Adrenal gland (tissue), 12 donors: ENCODE measurements around the gene SOBP. TPM values are rescaled to one million over a fixed set of nuclear protein-coding genes. Genes with fewer than 3 reads are reported as not detected.

Experiments
- DNase-seq, 7 donors: peaks; one replicate each; pipeline ENCODE4 v3.0.0-alpha.2; 2019 to 2020
- H3K27ac ChIP-seq, 5 donors: fragments of 200-600 bp; sonication (generic) in 4 of 5; 1 replicate in 3 of 5; 2 replicates in 2 of 5; pipeline versions ENCODE4 v1.5.1 to v1.8.0; 2016 to 2020; ENCODE audit warnings: mild to moderate bottlenecking in 1 of 5
- H3K27me3 ChIP-seq: fragments of 200-600 bp; 2 replicates; pipeline ENCODE4 v1.8.0; 2021
- H3K36me3 ChIP-seq, 2 donors: fragments of 200-600 bp; replicated peaks in 1 of 2; 1 replicate in 1 of 2; 2 replicates in 1 of 2; pipeline versions ENCODE4 v1.5.1 to v1.8.0; 2018 to 2022
- H3K4me1 ChIP-seq, 2 donors: fragments of 200-600 bp; replicated peaks in 1 of 2; 1 replicate in 1 of 2; 2 replicates in 1 of 2; pipeline versions ENCODE4 v1.5.1 to v1.8.0; 2018 to 2021
- H3K4me3 ChIP-seq, 4 donors: fragments of 200-600 bp; sonication (generic) in 3 of 4; one replicate each; pipeline ENCODE4 v1.5.1; 2016 to 2018
- H3K9me3 ChIP-seq, 3 donors: fragments of 200-600 bp; sonication (generic) in 1 of 3; replicated peaks in 1 of 3; 1 replicate in 2 of 3; 2 replicates in 1 of 3; pipeline versions ENCODE4 v1.5.1 to v1.8.0; 2016 to 2021
- CTCF ChIP-seq, 6 experiments: fragments of 450-650 bp in 4 of 6; fragments of 200-600 bp in 2 of 6; sonication (generic) in 1 of 6; IDR thresholded peaks; 1 replicate in 5 of 6; 2 replicates in 1 of 6; pipeline versions ENCODE4 v1.5.1 to v1.8.0; 2016 to 2021; ENCODE audit warnings: antibody characterized with exemption in 6 of 6, mild to moderate bottlenecking in 2 of 6, moderate library complexity in 1 of 6
- POLR2A ChIP-seq, 2 donors: fragments of 450-650 bp; IDR thresholded peaks; one replicate each; pipeline ENCODE4 v1.6.1; 2017; ENCODE audit warnings: antibody characterized with exemption in 2 of 2, mild to moderate bottlenecking in 2 of 2, moderate library complexity in 1 of 2
- WGBS, 4 donors: extraction: QIAGEN DNeasy Blood & Tissue Kit in 2 of 4; methylation state at CpG; one replicate each; pipeline versions ENCODE4 v1.1.5 to v1.1.7; 2013 to 2017; 5-methylcytosine and 5-hydroxymethylcytosine counted together
- intact Hi-C, 2 donors: fragments of 100-400 bp; cut with DNase I; formaldehyde crosslinking; loops; one replicate each; pipeline versions ENCODE4 v1.14.1 to v1.15.0; 2022 to 2023
- polyA plus RNA-seq, 3 donors: library from polyadenylated mRNA; stranded (reverse); fragments of 200-250 nt in 2 of 3; fragments of 350-450 nt in 1 of 3; fragmentation: Illumina TruSeq in 1 of 3; extraction: RNeasy Lipid Tissue Mini Kit (QIAGEN cat#74804) in 1 of 3; gene quantifications; one replicate each; pipeline ENCODE4 v1.2.3, GENCODE V29; 2013 to 2014
- total RNA-seq, 9 donors: library from RNA; depleted of rRNA in 4 of 9; stranded (reverse); fragments of >200 nt in 4 of 9; fragments of 120-200 nt in 1 of 9; fragmentation: NEBNext Ultra II Directional in 1 of 9; extraction: Animal tissue kit (Norgen Biotek cat#: 25700) in 1 of 9; gene quantifications; one replicate each; pipeline versions ENCODE4 v1.1.0 to v1.2.4, GENCODE V29; 2013 to 2023
- donor health status: healthy with polysubstance abuse.
- donor health status: Bipolar disorder and iron deficiency.
- donor health status: DM: yes; HTN: yes; CAD: no.
- donor health status: DM: no; HTN: no; CAD: no.
- donor health status: DM: no; HTN: no; CAD: no.
- donor health status: DM: yes; HTN: yes; CAD: no.

Gene SOBP
- total and polyA plus RNA-seq, 12 donors: 5.6 to 25.6 (median 12.5) TPM

GRCh38 chr6:107677399-107677798, 187.5 kb downstream of the SOBP start:
- H3K4me1 ChIP-seq: peaks cover 0 to 14% of the 10 kb centered on the region in 2 donors
- no peak for DNase-seq
- no peaks in the 10 kb centered on the region for H3K27me3 ChIP-seq
- intact Hi-C loops: loop anchor here in 1 of 2 donors (5.0 kb wide), 1 partner anchor 170 kb away; no protein-coding TSS in a partner anchor
- H3K27ac ChIP-seq: no peak overlapping the region
- no peak for TF ChIP-seq POLR2A (IDR thresholded peaks at IDR 0.05)
- TF ChIP-seq CTCF (IDR thresholded peaks at IDR 0.05): no peak
- H3K4me3 ChIP-seq: no peak overlapping the region
- no peaks in the 10 kb centered on the region for H3K9me3 ChIP-seq
- 97 to 100% (median 99%) methylated on average over 1 of the region's 1 CpG for WGBS, 4 donors
- H3K36me3 ChIP-seq: no peaks in the 10 kb centered on the region

GRCh38 chr6:107679457-107679856, 189.5 kb downstream of the SOBP start:
- DNase-seq: peak; percentile 66 to 87 (median 77)
- H3K4me1 ChIP-seq: peaks cover 0 to 14% of the 10 kb centered on the region in 2 donors
- H3K4me3 ChIP-seq: no peak overlapping the region
- H3K27me3 ChIP-seq: no peaks in the 10 kb centered on the region
- H3K27ac ChIP-seq: peak overlapping the region in 3 of 5 donors; percentile 15 to 41 (median 37)
- WGBS, 4 donors: 38 to 40% (median 39%) methylated on average over 4 of the region's 4 CpGs
- TF ChIP-seq CTCF (IDR thresholded peaks at IDR 0.05) (no peak), POLR2A (IDR thresholded peaks at IDR 0.05) (no peak)
- no peaks in the 10 kb centered on the region for H3K36me3 ChIP-seq
- intact Hi-C loops: loop anchor here in 1 of 2 donors (5.0 kb wide), 1 partner anchor 168 kb away; no protein-coding TSS in a partner anchor
- no peaks in the 10 kb centered on the region for H3K9me3 ChIP-seq

- Histone ChIP-seq H3K4me3 (no peak overlapping the region), H3K36me3 (no peaks in the 10 kb centered on the region), H3K27ac (no peak overlapping the region), H3K4me1 (peaks cover 0 to 6% of the 10 kb centered on the region in 2 donors), H3K27me3 (no peaks in the 10 kb centered on the region), H3K9me3 (no peaks in the 10 kb centered on the region)
- DNase-seq: no peak
- WGBS, 4 donors: 97 to 99% (median 97%) methylated on average over 3 of the region's 3 CpGs
- TF ChIP-seq CTCF (IDR thresholded peaks at IDR 0.05) (no peak), POLR2A (IDR thresholded peaks at IDR 0.05) (no peak)
- intact Hi-C loops: loop anchor here in 1 of 2 donors (10.0 kb wide), 1 partner anchor 152 kb away; no protein-coding TSS in a partner anchor
Observed at GRCh38 chr6:107682721-107683120, 192.8 kb downstream of the SOBP start.

GRCh38 chr6:107683183-107683582, 193.3 kb downstream of the SOBP start:
- H3K4me1 ChIP-seq: peaks cover 0 to 6% of the 10 kb centered on the region in 2 donors
- intact Hi-C loops: loop anchor here in 1 of 2 donors (10.0 kb wide), 1 partner anchor 152 kb away; no protein-coding TSS in a partner anchor
- TF ChIP-seq POLR2A (IDR thresholded peaks at IDR 0.05) (no peak), CTCF (IDR thresholded peaks at IDR 0.05) (no peak)
- no peak overlapping the region for H3K4me3 ChIP-seq
- H3K27ac ChIP-seq: no peak overlapping the region
- WGBS, 4 donors: 92 to 100% (median 97%) methylated on average over 2 of the region's 2 CpGs
- H3K9me3 ChIP-seq: no peaks in the 10 kb centered on the region
- DNase-seq: no peak
- H3K36me3 ChIP-seq: no peaks in the 10 kb centered on the region
- no peaks in the 10 kb centered on the region for H3K27me3 ChIP-seq
